GM19438 (cell line): ENCODE results near the gene ATP6V0D1.

Experiments used
- ATAC-seq: cut with Tn5 transposase; IDR thresholded peaks from one replicate; pipeline ENCODE4 v1.9.1; 2021; ENCODE audit warnings: low read depth; ENCODE audit not compliant: unreplicated experiment

The ATP6V0D1 gene

DNA sequence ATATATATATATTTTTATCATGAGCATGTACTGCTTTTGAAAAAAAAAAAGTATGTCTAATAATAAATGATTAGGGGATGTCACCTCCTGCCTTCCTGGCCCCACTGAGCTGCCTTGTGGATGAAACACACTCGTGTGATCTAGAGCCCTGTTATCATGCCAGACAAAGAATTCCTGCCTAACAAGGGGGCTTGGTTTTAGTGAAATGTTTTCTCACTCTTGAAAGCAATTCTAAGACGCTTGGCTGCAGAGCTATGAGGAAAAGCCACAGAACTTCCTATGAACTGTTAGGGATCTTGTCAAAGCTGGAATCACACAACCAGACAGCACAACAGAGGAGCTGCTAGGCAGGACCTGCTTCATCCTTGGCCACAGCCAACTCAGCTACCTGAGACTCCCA, 68.7 kb downstream of the ATP6V0D1 start:
- ATAC-seq: no peak

DNA sequence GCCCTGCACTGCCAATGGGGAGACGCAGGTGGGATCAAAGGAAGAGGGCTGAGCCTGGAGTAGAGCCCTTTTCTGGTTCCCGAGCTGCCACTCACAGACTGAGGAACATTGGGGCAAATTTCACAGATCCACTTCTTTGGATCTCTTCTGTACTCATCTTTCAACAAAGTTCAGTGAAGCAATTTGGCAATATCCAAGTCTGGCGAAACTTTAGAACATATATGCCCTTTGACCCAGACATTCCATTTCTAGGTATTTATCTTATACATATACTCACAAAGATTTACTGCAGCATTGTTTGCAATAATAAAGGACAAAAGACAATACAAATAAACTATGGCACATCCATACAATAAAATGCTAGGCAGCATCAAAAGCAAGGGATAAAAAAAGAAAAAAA, 69.6 kb downstream of the ATP6V0D1 start:
- ATAC-seq: no peak

DNA sequence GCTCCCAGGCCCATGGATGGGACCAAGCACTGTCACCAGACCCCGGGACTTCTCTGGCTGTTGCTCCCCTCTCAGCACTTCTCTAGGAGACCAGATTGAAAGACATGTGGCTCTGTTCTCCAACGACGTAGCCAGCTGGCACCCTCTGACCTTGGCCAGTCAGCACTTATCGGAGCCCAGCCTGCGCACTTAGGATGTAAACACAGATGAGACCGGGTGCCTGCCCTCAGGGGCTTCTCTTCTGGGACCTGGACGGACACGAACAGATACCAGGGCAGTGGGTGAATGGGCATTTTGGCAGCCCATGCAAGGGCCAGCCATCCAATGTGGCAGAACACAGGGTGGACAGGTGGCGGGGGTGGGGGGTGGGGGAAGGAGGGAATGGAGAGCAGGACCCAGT, 71.3 kb downstream of the ATP6V0D1 start:
- no peak for ATAC-seq

DNA sequence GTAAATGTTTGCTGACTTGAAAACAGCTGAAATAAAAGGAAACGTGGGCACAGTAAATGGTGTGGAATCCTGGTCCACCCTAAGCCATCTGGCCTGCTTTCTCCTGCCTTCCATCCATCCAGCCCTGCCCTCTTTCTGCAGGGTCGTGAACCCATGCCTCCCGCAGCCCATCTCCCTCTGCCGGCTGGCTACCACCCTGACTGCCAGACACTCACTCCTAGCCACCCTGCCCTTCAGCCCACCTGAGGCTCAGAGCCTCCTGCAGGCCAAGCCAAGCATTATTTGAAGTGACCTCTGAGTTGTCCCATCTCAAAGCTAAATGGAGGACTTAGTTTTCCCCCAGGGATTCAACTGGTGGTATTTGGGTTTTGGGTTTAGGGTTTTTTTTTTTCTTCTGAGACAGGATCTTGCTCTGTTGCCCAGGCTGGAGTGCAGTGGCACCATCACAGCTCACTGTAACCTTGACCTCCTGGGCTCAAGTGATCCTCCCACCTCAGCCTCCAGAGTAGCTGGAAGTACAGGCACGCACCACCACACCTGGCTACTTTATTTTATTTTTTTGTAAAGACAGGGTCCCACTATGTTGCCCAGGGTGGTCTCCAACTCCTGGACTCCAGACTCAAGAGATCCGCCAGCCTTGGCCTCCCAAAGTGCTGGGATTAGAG, 73.0 kb downstream of the ATP6V0D1 start:
- no peak for ATAC-seq

DNA sequence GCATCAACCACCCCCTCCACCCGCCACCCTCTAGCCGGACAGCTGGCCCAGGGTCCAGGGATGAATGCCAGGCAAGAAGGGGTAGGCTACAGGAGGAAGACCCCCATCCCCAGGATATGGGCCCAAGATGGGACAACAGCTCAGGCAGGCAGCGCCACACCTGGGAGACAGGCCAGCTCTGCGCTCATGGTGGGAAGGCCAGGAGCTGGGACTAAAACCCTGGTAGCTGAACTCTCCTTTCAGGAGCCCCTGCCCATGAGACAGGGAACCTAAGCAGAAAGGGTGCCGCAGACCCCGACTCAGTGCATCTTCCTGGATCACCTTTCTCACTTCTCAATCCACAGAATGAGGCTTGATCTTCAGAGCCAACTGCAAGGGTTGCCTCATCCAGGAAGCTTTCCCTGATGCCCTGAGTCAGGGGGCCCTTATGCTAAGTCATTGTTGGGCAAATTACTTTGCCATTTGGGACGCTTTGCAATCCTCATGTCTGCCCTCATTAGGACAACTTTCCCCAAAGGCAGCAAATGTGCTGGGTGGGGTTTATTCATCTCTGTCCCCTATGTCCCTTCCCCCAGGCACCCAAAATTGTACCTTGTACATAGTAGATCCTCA, 73.7 kb downstream of the ATP6V0D1 start:
- ATAC-seq: no peak

DNA sequence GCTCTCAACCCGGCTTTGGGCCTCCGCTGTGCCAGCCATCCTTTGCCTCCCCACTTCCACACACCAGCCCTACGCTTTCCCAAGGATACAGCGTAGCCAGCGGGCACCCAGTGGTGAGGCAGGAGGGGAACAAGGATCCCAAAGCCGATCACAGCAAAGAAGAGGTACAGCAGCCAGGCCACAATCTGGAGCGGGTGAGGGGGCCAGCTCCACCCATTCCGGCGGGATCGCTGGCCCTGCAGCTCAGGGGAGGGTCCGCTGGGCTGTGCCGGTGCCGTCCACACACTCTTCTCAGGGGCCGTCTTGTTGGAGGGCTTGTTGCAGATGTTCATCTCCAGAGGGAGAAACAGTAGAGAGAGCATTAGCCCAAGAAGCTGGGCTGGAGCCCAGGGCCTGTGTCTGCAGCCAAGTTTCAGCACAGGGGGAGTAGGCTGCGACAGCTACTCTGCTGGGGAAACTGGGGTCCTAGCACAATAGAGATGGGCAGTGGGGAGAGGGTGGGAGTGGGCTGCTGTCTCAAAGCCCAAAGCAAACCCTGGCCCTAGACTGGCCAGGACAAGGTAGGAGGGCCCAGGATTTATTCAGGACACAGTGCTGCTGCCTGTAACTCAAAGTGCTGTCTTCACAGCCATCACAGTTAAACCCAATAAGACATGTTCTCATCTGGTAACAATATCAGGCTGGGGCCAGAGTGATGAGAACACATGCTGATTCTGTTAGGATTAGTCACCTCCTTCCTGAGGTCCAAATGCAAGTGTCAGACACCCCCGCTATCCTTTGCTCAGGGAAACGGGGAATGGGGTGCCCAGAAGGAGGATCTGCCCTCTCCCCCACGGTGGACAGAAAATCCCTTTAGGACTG, 74.6 kb downstream of the ATP6V0D1 start:
- ATAC-seq: no peak

DNA sequence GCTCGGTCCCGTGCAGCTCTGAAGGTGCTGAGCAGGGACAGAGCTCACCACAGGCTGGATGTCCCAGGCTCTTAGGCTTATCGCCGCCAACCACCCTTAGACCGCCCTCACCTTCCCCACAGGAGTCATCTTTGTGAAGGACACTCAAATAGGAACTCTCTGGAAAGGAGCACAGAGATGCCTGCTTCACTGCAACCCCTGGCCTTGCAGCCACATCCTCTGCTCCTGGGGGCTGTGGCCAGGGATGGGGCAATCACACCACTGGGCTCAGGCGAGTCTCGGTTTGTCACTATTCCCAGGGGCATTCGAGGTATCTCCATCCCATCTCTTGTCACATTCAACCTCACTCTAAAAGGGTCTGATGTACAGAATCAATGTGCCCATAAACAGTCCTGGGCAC, 75.6 kb downstream of the ATP6V0D1 start:
- ATAC-seq: no peak

DNA sequence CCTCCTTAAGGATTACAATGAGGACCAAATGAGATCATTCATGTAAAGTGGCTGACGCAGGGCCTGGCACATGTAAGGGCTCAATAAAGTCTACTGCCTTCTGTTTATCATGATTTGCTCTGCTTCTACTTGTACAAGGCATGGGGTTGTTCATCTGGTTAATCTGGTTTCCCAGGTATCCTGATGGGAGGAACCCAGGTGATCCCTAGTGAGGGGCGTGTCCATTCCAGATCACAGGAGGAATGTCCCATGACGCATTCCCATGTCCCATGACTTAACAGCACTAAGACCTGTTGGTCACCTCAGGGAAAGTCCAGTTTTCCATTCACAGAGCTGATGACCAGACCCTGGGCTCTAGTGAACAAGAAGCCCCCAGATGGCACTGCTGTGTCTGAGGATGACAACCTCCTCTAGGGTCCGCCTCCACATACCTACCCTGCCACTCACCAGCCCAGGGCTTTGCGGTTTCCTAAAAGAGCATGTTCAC, 76.2 kb downstream of the ATP6V0D1 start:
- no peak for ATAC-seq

DNA sequence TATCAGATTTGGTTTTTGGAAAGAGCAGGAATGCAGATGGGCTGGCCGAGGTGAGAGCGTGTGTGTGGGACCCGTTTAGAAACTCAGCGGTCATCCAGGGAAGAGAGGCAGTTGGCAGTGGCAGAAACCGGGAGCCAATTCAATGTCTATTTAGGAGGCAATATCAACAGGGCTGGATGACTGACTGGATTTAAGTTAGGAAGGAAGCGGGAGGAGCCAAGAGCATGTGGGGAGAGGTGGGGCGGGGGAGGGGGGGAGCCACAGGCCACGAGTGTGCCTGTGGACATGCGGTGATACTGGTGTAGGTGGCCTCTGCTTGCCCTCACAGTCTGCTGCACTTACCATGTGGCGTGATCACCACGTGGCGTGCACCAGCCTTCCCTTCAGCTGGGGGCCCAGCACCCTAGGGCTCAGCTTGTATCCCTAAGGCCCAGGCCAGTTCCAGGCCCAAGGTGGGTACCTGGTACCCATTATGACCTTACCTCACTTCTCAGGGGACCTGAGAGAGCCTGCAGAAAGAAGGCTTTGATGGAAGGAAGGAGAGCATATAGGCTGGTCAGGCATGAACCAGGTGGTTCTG, 76.9 kb downstream of the ATP6V0D1 start:
- ATAC-seq: no peak

DNA sequence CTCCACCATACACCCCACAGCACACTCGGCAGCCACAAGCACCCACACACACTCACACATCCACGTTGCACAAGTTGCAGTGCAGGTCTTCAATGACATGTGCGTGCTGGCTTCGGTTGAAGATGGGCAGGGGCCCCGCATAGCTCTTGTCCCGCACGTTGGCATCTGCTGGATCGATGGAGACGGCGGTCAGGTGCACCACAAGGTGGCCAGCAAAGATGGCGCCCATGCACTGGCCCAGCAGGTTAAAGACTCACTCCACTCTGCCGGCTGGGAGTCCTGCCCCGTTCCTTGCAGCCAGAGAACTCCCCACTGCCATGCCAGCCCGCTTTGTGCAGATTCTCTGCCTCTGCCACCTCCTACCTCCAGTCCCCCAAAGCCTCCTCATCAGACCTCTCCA, 80.1 kb downstream of the ATP6V0D1 start:
- no peak for ATAC-seq

DNA sequence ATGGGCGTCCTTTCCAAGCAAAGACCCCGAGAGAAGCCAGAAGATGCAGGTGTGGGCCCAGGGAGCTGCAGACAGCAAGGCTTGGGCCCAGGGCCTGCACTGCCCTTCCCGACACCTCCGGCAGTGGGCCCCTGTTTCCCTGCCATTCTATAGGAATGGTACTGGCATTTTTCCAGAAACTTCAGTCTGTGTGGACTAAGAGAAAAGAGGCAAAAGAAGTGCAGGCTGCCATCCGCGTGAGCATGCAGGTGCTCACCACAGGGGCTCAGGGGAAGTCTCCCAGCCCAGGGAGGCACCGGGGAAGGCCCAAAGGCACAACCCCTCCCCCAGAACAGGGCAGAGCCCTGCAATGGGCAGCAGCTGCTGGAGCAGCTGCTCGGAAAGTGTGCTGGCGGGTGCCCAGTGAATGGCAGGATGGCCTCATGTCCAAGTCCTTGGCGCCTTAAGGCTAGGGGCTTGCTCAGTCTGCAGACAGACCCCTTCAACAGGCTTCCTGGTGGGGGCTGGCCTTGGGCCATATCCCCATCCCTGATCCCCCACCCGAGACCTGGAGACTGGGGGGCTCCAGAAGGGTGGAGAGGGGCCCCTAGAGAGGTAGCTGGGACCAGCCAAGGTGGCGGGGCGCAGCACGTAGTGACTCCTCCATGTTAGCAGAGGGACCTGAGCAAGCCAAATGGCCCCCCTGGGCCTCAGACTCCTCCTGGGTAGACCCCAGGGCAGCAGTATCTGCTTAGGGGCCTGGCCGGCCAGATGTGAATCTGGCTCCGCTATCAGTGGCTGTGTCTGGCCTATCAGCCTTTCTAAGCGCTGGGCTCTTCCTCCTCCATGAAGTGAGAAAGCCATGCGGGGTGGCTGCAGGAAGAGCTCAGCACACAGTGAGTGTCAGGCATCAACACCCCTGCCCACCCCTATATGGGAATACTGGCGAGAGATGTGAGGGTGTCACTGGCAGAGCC, 80.9 kb downstream of the ATP6V0D1 start:
- ATAC-seq: no peak

DNA sequence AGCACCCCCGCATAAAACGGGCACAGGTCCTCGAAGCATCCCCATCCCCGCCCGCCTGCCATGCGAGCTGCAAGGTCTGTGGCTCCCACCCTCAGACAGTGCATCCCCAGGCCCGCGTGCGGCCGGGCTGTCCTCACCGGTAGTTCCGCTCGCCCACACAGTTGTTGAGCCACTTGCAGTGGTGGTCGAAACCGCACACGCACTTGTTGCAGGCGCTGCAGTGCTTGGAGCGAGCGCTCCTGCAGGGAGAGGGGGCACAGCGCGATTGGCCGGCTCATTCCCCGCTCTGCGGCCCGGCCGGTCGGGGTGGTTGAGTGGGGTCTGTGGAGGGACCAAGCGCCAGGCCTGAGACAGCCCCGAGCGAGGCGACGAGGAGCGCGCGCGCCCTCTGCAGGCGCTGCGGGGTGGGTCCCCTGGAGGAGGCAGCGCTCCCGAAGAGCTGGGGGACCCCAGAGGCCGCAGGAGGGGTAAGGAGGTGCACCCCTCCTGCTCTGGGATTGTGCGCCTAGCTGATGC, 81.7 kb downstream of the ATP6V0D1 start:
- no peak for ATAC-seq

DNA sequence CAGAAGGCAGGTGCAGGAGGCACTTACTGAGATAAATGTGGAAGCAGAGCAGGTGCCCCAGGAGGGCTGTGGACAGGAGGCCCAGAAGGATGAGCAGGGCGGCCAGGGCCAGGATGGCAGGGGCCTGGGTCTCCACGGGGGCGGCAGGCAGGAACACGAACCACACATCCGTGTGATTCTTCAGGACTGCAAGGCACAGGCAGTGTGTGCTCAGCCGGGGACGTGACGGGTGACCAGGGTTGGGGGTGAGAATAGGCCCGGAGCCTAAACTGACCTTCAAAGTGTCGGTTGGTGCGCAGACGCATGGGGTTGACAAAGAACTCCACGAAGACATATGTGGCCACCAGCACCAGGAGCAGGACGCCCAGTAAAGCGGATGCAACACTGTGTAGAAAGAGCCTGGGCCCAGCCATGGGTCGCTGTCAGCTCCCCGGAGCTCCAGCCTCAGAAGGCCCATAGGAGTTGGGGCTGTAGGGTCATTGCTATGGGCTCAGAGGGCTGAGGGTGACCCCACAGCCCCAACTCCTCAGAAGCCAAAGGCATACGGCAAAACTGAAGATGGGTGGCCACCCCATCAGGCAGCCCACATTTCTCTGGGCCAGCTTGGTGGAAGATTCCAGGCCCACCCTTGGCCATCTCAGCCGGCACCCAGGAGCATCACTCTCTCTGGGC, 82.3 kb downstream of the ATP6V0D1 start:
- no peak for ATAC-seq

DNA sequence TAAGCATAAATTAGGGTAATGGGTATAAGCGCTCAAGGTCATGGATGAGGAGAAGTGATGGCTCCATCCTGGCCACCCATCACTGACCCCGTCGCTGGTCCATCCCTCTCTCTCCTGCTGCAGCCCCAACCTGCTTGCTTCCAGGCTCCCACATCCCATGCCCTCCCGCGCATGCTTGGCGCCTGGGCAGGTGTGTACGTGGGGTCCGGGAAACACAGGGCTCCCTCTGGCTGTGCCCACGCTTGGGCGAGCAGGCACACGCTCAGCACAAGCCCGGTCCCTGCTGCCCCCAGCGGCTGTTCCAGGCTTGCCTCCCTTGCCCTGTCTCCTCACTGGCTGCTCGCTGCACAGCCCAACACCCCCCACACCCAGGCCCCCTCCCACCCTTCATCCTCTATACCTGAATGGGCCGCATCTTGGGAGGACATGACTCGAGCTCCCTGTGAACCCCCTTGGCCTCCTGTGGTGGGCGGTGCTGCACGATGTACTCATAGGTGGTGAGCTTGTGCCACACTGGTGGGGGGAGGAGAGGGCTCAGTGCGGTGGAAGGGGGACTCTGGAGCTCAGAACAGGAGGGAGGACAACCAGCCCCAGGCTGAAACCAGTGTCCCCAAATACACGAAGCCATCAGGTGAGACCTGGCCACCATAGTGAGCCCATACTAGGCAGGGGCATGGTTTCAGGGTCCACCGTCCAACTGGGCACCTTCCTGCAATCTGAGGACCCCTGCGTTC, 83.0 kb downstream of the ATP6V0D1 start:
- no peak for ATAC-seq

DNA sequence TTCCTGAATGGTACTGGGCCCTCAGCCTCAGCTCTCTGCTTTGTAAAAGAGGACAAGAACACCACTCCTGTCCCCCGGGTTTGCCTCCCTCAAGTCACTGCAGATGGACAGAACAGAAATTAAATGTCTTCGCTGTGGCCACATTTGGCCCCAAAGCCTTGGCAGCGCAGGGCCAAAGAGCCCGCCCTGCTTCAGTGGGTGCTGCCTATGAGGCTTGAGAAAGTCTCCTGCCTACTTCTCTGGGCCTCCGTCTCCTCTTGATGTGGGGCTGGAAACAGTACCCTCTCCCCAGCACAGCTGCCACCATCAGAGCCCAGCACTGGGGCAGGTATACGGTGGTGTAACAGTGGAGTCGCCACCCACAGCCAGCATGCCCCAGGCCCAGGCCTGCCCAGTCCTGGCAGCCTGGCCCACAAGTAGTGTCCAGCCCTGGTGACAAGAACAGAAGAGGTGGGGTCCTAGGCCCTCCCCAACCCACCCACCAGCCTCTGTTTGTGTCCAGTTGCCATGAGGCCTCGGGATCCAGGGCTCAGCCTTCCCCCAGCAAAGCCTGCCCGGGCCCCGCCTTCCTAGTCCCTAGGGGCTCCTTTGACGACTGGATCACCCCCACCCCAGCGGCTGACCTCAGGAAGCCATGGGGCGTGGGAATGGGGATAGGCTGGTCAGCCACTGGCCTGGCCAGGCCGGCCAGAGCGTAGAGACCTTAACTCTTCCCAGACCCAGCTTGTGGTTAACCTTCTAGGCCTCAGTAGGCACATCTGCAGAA, 83.7 kb downstream of the ATP6V0D1 start:
- no peak for ATAC-seq

DNA sequence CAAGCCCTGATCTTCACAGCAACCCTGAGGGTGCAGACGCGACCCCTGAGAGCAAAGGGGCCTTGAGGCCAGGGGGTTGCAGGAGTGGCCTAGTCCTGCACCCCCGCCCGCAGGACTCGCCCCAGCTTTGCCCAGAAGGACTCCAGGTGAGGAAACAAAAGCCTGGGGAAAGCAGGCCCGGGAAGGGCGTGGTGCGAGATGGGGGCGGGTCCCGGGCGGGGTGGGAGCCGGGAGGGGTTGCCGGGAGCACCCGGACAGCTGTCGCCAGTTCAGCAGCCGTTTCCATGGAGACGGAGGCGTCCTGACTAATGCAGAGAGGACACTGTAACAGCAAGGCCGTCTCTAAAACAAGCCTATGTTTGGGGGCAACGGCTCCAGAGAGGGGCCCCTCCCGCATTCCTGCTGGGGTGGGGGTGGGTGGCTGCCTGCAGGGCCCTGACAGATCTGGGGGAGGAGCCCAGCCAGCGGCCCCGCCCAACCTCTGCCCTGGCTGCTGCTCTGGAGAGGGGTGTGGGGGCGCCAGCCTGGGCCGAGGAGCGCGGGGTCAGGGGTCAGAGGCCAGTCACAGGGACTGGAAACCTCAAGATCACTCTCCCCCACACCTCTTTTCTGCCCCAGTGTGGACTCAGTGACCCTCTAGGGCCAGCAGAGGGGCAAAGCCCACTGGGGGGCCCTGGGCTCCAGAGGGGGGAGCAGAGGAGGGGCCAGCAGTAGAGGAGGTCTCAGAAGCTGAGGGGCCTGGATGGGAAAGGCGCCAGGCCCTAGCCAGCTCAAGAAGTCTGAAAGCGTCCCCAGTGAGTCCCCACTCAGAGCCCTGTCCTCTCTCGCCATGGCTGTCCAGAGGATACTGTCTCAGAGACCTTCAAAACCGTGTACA, 84.6 kb downstream of the ATP6V0D1 start:
- ATAC-seq: no peak
